Endothelial cell (in vitro differentiated cells): ENCODE results near the gene CPLANE2. TPM values are rescaled to one million over a fixed set of nuclear protein-coding genes. Genes with fewer than 3 reads are reported as not detected.
"Not testable (repeated sequence)": the region's sequence is repeated elsewhere in the genome, so short reads cannot be mapped to it uniquely, and the experiment has no call there.

Experiments
- DNase-seq: peaks from one replicate; pipeline ENCODE4 v3.0.0; 2021; ENCODE audit warnings: low spot score
- H3K27ac Mint-ChIP-seq: one replicate; pipeline ENCODE4 v1.8.0; 2021; ENCODE audit warnings: mixed read lengths, inconsistent platforms; ENCODE audit not compliant: unreplicated experiment
- H3K27me3 Mint-ChIP-seq: one replicate; pipeline ENCODE4 v1.8.0; 2021; ENCODE audit warnings: mild to moderate bottlenecking, moderate library complexity, mixed read lengths, inconsistent platforms; ENCODE audit not compliant: unreplicated experiment
- H3K36me3 Mint-ChIP-seq: one replicate; pipeline ENCODE4 v1.8.0; 2021; ENCODE audit warnings: mild to moderate bottlenecking, low read depth, mixed read lengths, inconsistent platforms; ENCODE audit not compliant: unreplicated experiment
- H3K4me1 Mint-ChIP-seq: one replicate; pipeline ENCODE4 v1.8.0; 2021; ENCODE audit warnings: mild to moderate bottlenecking, mixed read lengths, inconsistent platforms; ENCODE audit not compliant: unreplicated experiment
- H3K4me3 Mint-ChIP-seq: one replicate; pipeline ENCODE4 v1.8.0; 2021; ENCODE audit warnings: mild to moderate bottlenecking, mixed read lengths, inconsistent platforms; ENCODE audit not compliant: unreplicated experiment
- H3K9me3 Mint-ChIP-seq: one replicate; pipeline ENCODE4 v1.8.0; 2021; ENCODE audit warnings: mixed read lengths, inconsistent platforms; ENCODE audit not compliant: unreplicated experiment
- total RNA-seq: library from RNA; stranded (reverse); fragmentation: NEBNext Ultra II Directional; extraction: Animal tissue kit (Norgen Biotek cat#: 25700); gene quantifications from one replicate; pipeline ENCODE4 v1.2.1, GENCODE V29; 2021; ENCODE audit not compliant: unreplicated experiment
- TF ChIP-seq, protein P1 (sequence below): fragments of 200-600 bp; sonication (generic); IDR thresholded peaks from one replicate; pipeline ENCODE4 v1.5.0; 2021; ENCODE audit warnings: antibody characterized with exemption; ENCODE audit not compliant: unreplicated experiment

CPLANE2 gene
- total RNA-seq, 1 donor from 2014 or later: 3.6 TPM

DNA sequence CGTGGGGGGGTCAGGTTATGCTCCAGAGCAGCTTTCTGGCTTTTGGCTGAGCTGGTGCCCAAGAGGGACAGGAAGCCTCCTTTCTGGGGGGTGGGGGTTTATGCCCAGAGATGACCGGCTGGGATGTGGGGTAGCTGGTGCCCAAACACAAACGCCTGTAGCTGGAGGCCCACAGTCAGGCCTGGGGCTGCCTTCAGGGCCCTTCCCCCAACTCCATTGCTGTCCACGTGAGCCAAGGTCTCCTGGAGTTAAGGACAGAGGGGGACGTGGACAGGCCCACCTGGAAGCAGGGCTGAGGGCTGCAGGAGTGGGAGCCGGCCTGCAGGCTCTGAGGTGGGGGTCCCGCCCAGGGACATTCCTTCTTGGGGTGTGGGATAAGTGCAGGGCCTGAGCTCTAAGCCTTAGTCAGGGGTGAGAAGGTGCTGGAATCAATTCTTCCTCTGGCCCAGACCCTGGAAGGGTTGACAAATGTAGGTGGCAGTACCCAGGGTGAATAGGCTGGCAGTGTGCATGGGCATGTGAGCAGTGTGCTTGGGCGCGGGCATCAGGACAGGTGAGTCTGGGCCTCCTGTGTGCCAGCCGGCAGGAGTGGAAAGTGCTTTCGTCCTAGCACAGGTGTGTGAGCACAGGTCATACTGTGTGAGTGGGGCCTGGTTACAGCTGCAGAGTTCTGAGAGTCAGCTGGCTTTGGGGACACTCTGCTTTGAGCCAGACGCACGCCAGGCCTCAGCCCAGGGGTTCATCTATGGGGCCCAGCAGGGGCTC lies 6.8 kb downstream of the CPLANE2 start:
- Mint-ChIP-seq H3K27ac (no peak overlapping the region), H3K4me1 (peaks cover 4% of the 10 kb centered on the region), H3K4me3 (no peak overlapping the region), H3K9me3 (no peaks in the 10 kb centered on the region), H3K27me3 (peaks cover 28% of the 10 kb centered on the region), H3K36me3 (no peaks in the 10 kb centered on the region)
- no peak for DNase-seq
- TF ChIP-seq, protein P1, sequence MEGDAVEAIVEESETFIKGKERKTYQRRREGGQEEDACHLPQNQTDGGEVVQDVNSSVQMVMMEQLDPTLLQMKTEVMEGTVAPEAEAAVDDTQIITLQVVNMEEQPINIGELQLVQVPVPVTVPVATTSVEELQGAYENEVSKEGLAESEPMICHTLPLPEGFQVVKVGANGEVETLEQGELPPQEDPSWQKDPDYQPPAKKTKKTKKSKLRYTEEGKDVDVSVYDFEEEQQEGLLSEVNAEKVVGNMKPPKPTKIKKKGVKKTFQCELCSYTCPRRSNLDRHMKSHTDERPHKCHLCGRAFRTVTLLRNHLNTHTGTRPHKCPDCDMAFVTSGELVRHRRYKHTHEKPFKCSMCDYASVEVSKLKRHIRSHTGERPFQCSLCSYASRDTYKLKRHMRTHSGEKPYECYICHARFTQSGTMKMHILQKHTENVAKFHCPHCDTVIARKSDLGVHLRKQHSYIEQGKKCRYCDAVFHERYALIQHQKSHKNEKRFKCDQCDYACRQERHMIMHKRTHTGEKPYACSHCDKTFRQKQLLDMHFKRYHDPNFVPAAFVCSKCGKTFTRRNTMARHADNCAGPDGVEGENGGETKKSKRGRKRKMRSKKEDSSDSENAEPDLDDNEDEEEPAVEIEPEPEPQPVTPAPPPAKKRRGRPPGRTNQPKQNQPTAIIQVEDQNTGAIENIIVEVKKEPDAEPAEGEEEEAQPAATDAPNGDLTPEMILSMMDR: no peak

DNA sequence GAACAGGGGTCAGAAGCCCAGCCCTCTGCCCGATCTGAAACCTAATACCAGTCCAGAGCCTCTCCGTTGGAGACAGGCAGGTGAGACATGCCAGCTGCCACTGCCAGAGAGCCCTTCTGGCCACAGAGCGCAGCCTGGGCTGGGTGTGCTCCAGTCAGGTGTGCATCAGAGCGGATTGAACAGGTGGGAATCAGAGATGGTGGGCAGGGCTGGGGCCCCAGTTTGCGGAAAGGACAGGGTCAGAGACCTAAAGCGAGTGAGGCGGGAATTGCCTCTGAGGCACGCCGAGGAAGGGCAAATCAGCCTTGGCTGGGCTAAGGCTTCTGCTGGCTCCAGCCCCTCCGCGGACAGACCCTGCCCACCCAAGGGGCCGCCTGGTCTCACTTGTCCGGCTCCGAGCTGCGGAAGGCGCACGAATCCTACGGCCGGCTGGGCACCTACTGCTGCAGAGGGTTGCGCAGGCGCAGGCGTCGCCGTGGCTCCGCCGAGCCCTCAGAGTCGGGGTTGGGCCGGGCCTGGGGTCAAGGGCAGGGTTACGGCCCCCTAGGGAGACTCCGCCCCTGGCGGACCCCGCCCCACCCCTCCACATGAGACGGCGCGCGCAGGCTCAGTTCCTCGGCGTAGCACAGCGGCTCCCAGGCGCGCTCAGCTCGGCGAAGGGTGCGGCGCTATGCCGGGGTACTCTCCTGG lies 10.3 kb downstream of the CPLANE2 start:
- TF ChIP-seq, protein P1: no peak
- Mint-ChIP-seq H3K27ac (no peak overlapping the region), H3K9me3 (no peaks in the 10 kb centered on the region), H3K27me3 (peaks cover 28% of the 10 kb centered on the region), H3K4me3 (peak overlapping the region; percentile 67), H3K4me1 (peaks cover 4% of the 10 kb centered on the region), H3K36me3 (peaks cover 4% of the 10 kb centered on the region)
- peak; percentile 44 for DNase-seq

DNA sequence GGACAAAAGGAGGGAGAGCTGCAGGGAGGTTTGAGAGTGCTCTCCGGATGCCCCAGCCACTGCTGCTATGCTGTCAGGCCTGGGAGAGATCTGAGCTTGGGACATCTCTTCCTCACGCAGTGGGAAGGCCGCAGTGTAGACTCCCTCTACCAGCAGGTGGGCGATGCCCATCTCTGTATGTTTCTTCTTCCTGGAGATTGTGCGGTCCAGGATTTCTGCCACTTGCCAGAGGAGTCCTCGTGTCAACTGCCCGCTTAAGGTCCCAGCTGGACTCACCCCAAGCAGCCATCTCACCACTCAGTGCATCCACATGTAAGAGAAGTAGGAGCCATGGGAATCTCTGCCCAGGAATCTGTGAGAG lies 10.9 kb downstream of the CPLANE2 start:
- H3K4me1 Mint-ChIP-seq: peaks cover 4% of the 10 kb centered on the region
- peaks cover 30% of the 10 kb centered on the region for H3K27me3 Mint-ChIP-seq
- no peaks in the 10 kb centered on the region for H3K9me3 Mint-ChIP-seq
- H3K27ac Mint-ChIP-seq: no peak overlapping the region
- no peak overlapping the region for H3K4me3 Mint-ChIP-seq
- peaks cover 4% of the 10 kb centered on the region for H3K36me3 Mint-ChIP-seq
- TF ChIP-seq, protein P1: no peak
- no peak for DNase-seq

DNA sequence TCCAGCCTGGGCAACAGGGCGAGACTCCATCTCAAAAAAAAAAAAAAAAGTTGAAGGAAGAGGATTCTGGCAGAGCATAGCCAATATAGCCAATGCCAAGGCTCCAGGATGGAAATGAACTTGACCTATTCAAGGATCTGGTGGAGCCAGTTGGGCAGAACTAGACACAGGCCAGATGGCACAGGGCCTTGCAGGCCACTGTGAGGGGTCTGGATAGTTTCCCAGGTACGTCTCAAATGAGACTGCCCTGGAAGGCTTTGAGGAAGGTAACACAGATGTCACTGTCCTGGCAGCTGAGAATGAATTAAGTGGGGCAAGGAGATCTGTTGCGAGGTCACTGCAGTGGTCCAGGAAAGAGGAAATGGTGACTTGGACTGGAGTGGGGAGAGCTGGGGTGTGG lies 12.5 kb downstream of the CPLANE2 start:
- no peak overlapping the region for H3K4me3 Mint-ChIP-seq
- no peak for DNase-seq
- peaks cover 33% of the 10 kb centered on the region for H3K27me3 Mint-ChIP-seq
- no peak overlapping the region for H3K27ac Mint-ChIP-seq
- H3K4me1 Mint-ChIP-seq: peaks cover 4% of the 10 kb centered on the region
- peaks cover 4% of the 10 kb centered on the region for H3K36me3 Mint-ChIP-seq
- no peaks in the 10 kb centered on the region for H3K9me3 Mint-ChIP-seq
- TF ChIP-seq, protein P1: no peak

DNA sequence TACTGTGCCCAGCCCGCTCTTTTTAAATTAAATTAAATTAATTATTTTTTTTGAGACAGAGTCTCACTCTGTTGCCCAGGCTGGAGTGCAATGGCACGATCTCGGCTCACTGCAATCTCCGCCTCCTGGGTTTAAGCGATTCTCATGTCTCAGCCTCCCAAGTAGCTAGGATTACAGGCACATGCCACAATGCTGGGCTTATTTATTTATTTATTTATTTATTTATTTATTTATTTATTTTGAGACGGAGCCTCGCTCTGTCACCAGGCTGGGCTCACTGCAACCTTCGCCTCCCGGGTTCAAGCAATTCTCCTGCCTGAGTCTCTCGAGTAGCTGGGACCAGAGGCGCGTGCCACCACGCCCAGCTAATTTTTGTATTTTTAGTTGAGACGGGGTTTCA lies 14.3 kb downstream of the CPLANE2 start:
- not testable (repeated sequence) for H3K4me3 Mint-ChIP-seq, H3K27ac Mint-ChIP-seq, H3K36me3 Mint-ChIP-seq, DNase-seq, H3K4me1 Mint-ChIP-seq, H3K9me3 Mint-ChIP-seq
- peaks cover 33% of the 10 kb centered on the region for H3K27me3 Mint-ChIP-seq
